C1 segment of cervical spinal cord (tissue), 14 donors: Measurements from ENCODE around the gene SCN3B.

Experiments
- DNase-seq, 14 donors: peaks; one replicate each; lab custom pipeline; 2025; lab: John Stamatoyannopoulos, UW

The SCN3B gene

DNA sequence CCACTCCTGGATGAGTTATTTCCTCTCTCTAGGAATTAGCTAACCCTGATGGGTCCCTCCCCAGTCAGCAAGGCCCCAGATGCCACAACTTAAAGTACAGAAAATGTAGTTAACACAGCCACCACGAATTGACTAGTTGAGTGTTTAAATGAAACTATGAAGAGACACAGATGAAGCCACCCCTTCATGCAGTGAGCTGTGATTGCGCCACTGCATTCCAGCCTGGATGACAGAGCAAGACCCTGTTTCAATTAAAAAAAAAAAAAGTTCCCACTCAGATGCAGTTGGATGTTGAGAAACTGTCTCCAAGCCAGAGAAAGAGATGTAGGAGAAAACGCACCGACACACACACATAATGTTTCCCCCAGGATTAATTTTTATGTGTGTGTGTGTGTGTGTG, 53.3 kb downstream of the SCN3B start:
- no peak for DNase-seq

GRCh38 chr11:123597859-123598258, 56.6 kb downstream of the SCN3B start:
- no peak for DNase-seq

DNA sequence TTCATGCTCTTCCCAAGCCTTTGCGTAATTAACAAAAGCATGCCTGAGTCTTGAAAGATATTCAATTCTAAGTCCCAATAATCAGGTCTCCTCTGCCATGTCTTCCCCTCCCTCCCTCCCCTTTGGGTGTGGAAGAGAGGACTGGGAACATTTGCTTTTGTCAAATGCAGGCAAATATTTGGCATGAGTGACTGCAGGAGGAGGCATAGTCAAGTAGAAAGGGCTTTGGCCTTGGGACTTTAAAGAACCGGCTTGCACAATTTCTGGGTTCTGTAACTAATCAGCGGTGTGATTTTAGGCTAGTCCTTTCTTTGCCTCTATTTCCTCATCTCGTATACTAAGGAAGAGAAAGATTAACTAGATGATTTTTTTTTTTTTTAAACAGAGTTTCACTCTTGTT, 59.5 kb downstream of the SCN3B start:
- DNase-seq, result no peak

DNA sequence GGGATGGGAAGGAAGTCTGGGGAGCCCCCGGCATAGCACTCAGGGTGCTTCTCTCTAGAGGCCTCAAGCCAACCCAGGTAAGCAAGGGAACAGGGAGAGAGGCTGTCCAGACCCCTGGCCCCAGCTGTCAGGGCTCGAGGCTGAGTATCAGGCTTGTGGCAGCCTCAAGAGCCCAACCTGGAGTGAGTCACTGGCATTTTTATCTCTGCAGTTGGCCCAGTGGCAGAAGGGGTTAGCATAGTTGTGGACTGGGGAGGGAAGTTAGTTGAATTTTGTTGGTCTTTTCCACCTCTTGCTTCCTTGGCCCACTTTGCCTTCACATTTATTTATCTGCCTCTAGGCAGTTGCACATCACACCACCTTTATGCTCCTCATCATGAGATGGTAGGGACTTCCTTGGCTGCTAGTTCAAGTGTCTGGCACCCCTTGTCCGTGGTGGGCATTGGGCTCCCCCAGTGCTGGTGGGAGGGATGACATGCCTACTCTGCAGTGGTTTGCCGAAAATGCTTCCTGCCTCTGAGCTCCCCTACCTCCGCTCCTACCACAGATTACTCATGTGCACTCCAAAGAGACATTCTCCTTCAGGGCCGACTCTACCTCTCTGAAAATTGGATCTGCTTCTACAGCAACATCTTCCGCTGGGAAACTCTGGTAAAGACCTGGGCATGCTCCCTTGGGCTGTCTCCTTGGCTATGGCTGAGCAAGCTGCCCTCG, 60.1 kb downstream of the SCN3B start:
- no peak for DNase-seq

DNA sequence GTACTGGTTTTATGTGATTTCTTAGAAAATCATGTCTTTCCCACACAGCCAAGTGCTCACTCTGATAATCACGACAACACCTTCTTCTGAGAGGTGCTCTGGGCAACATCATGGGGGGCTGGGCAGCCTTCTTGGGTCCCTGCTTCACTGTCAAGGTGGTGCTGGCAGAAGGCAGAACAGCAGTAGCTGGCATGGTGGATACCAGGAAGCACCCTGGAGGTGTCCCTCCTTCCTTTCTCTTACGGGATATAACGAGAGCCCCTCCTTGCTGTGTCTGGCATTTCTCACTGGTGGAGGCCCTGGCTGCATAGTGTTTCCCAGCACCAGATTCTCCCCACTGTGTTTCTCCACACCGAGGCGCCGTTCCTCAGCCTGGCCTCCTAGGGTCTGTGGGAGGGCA, 60.9 kb downstream of the SCN3B start:
- DNase-seq, result peak in 1 of 14 donors; percentile 68

- peak in 1 of 14 donors; percentile 73 for DNase-seq
Measured at GRCh38 chr11:123590296-123590912, 64.0 kb downstream of the SCN3B start.

GRCh38 chr11:123588864-123589262, 65.6 kb downstream of the SCN3B start:
- DNase-seq, result no peak

- DNase-seq, result no peak
Measured at GRCh38 chr11:123588117-123588863, 66.1 kb downstream of the SCN3B start.

GRCh38 chr11:123587559-123587958, 66.9 kb downstream of the SCN3B start:
- no peak for DNase-seq

DNA sequence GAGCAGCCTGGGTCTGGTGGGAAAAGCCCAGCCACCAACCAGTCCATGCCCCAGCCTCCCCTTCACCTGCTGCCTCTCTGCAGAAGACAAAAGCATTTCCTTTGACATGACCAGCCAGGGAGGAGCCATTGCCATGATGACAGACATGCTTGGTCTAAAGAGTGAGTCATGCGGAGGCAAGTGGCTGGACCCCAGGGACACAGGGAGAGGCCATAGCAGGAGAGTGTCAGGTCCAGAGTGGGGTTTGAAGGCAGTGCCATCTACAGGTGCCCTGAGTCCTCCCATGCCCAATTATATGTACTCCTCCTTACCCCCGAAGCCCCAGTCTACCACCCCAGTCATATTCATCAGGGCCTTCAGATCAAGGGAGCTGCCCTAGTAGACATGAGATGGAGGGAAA, 67.4 kb downstream of the SCN3B start:
- DNase-seq, result no peak

- DNase-seq, result no peak
Measured at GRCh38 chr11:123586568-123586967, 67.9 kb downstream of the SCN3B start.

DNA sequence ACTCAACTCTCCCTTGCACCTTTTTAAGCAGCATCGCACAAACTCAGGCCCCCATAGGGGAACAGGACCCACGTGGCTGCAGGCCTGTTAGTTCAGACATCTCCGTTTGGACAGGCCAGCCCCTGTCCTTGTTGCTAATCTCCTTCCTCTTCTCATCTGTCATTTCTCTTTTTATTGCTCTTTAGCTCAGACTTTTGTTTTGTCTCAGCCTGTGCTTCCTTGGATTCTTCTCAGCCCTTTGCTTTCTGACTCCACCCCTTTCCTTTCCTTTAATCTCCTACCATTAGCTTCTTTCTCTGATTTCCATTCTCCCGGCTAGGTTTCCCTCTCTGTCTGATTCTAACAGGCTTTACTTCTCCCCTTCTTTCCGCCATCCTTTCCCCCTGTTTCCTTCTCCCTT, 68.7 kb downstream of the SCN3B start:
- no peak for DNase-seq

- no peak for DNase-seq
Measured at GRCh38 chr11:123585206-123585605, 69.2 kb downstream of the SCN3B start.

GRCh38 chr11:123584737-123585136, 69.7 kb downstream of the SCN3B start:
- no peak for DNase-seq

DNA sequence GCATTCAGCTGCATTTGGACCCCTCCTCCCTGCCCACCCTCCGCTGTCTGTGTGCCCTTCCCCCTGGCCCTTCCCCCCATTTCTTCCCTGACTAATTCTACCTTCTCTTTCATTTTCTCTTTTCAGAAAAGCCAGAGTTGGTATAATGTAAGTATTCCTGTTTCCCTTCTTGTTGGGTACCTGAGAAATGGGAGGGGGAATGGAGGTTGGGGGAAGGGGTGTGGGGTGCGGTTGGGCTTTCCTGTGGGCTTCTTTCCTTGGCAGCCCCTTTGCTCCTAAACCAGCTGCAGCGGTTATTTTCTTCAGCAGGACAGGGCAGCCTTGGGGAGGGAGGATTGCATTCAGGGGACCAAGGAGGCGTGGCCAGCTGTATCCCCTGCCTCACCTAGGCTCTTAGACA, 70.2 kb downstream of the SCN3B start:
- DNase-seq, result no peak

DNA sequence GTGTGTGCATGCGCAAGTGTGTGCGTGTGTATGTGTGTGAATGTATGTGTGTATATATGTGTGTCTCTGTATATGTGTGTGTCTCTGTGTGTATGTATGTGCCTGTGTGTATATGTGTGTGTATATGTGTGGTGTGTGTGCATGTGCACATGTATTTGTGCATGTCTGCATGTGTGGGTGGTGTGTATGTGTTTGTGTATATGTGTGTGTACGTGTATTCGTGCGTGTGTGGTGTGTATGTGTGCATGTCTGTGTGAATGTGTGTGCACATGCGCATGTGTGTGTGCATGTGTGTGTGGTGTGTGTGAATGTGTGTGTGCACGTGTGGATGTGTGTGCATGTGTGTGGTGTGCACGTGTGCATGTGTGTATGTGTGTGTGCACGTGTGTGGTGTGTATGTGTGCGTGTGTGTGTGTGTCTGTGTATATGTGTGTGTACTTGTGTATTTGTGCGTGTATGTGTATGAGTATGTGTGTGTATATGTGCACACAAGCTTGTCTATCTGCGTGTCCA, 71.4 kb downstream of the SCN3B start:
- DNase-seq, result no peak

DNA sequence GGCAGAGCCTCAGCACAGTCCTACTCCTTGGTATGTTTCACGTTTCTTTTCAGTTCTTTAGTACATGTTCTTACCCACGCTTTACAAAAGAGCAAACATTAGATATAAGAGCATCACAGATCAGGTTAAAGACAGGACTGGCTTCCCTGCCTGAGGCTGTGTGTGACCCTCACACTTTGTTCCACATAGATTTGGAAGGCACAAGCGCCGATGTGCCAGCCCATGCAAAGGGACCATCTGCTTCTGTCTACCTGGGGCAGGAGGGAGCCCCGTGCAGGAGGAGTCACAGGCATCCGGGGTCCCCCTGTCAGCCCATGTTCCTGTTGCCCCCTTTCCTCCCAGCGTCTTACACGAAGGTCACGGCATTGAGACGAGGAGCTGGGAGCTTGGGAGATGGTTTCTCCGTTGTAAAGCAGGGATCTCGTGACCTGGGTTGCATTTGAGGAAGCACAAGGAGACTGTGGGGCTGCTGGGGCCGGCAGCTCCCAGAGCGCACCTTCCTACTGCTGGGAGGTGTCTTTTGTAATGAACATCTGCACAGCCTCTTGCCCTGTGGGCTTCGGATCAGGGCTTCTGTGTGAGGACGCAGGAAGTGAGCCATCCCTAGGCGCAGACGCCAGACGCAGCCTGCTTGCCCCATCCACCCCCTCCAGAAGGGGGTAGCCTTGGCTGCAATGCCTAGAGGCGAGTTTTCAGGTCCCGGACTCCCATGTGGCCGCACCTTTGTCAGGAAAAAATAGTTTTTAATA, 72.6 kb downstream of the SCN3B start:
- DNase-seq, result peak in 1 of 14 donors; percentile 74

- DNase-seq, result peak in 4 of 14 donors; percentile 13 to 80 (median 26)
Measured at GRCh38 chr11:123580557-123581275, 73.7 kb downstream of the SCN3B start.

- no peak for DNase-seq
Measured at GRCh38 chr11:123580137-123580536, 74.3 kb downstream of the SCN3B start.

DNA sequence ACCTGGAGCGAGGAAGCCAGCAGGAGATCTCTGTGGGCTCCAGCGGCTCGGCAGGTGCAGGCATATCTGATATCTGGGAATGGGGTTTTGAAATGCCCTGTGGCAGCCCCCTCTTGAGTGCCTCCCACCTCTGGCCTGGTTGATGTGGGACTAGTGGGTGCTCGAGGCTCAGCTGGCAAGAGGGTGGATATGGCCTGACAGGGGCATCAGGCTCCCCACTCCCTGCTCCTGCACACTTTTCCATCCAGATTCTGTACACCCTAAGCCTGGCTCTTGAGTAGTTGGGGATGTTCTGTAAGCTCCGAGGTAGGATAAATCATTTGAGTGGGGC, 75.0 kb downstream of the SCN3B start:
- DNase-seq, result no peak
